Chondrocyte (in vitro differentiated cells): ENCODE data around the gene CDC73. TPM values are rescaled to one million over a fixed set of nuclear protein-coding genes. Genes with fewer than 3 reads are reported as not detected.

Experiments used
- DNase-seq: peaks from one replicate; pipeline ENCODE4 v3.0.0; 2021; ENCODE audit warnings: mixed read lengths, low spot score
- H3K27ac Mint-ChIP-seq: one replicate; pipeline ENCODE4 v1.8.0; 2021; ENCODE audit warnings: mild to moderate bottlenecking, moderate library complexity, mixed read lengths; ENCODE audit not compliant: unreplicated experiment
- H3K27me3 Mint-ChIP-seq: 2 replicates; pipeline ENCODE4 v1.8.0; 2021; ENCODE audit warnings: low read depth, mixed read lengths
- H3K36me3 Mint-ChIP-seq: 2 replicates; pipeline ENCODE4 v1.8.0; 2021; ENCODE audit warnings: low read depth, mixed read lengths
- H3K4me1 Mint-ChIP-seq: 2 replicates; pipeline ENCODE4 v1.8.0; 2021; ENCODE audit warnings: low read depth, mild to moderate bottlenecking, mixed read lengths
- H3K4me3 Mint-ChIP-seq: one replicate; pipeline ENCODE4 v1.8.0; 2021; ENCODE audit warnings: mild to moderate bottlenecking, moderate library complexity, mixed read lengths; ENCODE audit not compliant: unreplicated experiment
- H3K9me3 Mint-ChIP-seq: 2 replicates; pipeline ENCODE4 v1.8.0; 2021; ENCODE audit warnings: low read depth, mixed read lengths
- total RNA-seq: library from RNA; stranded (reverse); gene quantifications from 3 replicates; pipeline ENCODE4 v1.2.1, GENCODE V29; 2021
- TF ChIP-seq, protein P1 (sequence below): fragments of 200-600 bp; sonication (generic); IDR thresholded peaks from 2 replicates; pipeline ENCODE4 v1.5.0; 2021; ENCODE audit warnings: antibody characterized with exemption, mild to moderate bottlenecking, moderate library complexity

CDC73 gene
- total RNA-seq, 1 donor from 2014 or later: 69.4 TPM

GRCh38 chr1:193140254-193140653 is 18.4 kb downstream of the CDC73 start:
- H3K4me1 Mint-ChIP-seq: peaks cover 26% of the 10 kb centered on the region
- DNase-seq: no peak
- no peak overlapping the region for H3K4me3 Mint-ChIP-seq
- TF ChIP-seq, protein P1, sequence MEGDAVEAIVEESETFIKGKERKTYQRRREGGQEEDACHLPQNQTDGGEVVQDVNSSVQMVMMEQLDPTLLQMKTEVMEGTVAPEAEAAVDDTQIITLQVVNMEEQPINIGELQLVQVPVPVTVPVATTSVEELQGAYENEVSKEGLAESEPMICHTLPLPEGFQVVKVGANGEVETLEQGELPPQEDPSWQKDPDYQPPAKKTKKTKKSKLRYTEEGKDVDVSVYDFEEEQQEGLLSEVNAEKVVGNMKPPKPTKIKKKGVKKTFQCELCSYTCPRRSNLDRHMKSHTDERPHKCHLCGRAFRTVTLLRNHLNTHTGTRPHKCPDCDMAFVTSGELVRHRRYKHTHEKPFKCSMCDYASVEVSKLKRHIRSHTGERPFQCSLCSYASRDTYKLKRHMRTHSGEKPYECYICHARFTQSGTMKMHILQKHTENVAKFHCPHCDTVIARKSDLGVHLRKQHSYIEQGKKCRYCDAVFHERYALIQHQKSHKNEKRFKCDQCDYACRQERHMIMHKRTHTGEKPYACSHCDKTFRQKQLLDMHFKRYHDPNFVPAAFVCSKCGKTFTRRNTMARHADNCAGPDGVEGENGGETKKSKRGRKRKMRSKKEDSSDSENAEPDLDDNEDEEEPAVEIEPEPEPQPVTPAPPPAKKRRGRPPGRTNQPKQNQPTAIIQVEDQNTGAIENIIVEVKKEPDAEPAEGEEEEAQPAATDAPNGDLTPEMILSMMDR: no peak
- H3K27me3 Mint-ChIP-seq: no peaks in the 10 kb centered on the region
- no peak overlapping the region for H3K27ac Mint-ChIP-seq
- H3K36me3 Mint-ChIP-seq: peaks cover 30% of the 10 kb centered on the region
- H3K9me3 Mint-ChIP-seq: no peaks in the 10 kb centered on the region

GRCh38 chr1:193141804-193142203 is 20.0 kb downstream of the CDC73 start:
- H3K4me3 Mint-ChIP-seq: no peak overlapping the region
- no peak for DNase-seq
- no peaks in the 10 kb centered on the region for H3K27me3 Mint-ChIP-seq
- peaks cover 22% of the 10 kb centered on the region for H3K4me1 Mint-ChIP-seq
- H3K9me3 Mint-ChIP-seq: no peaks in the 10 kb centered on the region
- H3K36me3 Mint-ChIP-seq: peaks cover 27% of the 10 kb centered on the region
- TF ChIP-seq, protein P1: no peak
- H3K27ac Mint-ChIP-seq: peak overlapping the region; percentile 55

DNA sequence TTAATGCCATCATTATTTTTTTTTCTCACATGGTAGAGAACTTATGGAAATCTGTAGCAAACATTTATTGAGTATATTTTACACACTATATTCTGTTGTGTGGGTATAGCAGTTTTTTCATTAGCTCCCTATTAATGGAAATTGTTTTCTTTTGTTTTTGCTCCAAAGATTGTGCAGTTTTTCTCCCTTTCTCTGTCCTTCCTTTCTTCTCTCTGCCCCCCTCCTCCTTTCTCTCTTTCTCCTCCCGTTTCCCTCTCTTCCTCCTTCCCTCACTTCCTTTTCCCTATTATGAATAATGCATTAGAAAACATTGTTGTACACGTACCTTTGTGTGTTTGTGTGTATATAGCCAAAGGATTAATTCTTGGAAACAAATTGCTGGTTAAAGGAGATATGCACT is 20.6 kb downstream of the CDC73 start:
- DNase-seq: no peak
- no peaks in the 10 kb centered on the region for H3K27me3 Mint-ChIP-seq
- H3K9me3 Mint-ChIP-seq: no peaks in the 10 kb centered on the region
- no peak overlapping the region for H3K4me3 Mint-ChIP-seq
- TF ChIP-seq, protein P1: no peak
- peak overlapping the region; percentile 8 for H3K27ac Mint-ChIP-seq
- peaks cover 18% of the 10 kb centered on the region for H3K4me1 Mint-ChIP-seq
- H3K36me3 Mint-ChIP-seq: peaks cover 30% of the 10 kb centered on the region

DNA sequence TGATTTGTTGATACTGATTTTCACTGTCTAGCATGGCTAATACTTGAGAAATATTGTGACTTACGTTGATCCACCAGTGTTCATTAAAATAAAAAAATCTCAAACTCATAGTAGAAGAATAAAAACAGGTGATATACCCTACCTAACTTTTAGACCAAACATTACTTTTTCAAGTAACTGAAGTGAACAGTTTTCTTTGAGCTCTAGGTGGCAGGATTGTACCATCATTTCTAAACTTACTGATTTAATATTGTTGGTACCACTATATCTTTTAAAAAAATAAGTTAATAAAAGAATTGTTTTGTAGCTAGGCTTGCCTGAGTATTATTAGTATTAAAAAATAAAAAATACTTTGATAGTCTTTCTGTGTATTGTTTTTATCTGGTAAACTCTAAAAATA is 21.5 kb downstream of the CDC73 start:
- H3K27ac Mint-ChIP-seq: no peak overlapping the region
- H3K4me1 Mint-ChIP-seq: peaks cover 13% of the 10 kb centered on the region
- TF ChIP-seq, protein P1: peak; percentile 85
- no peak overlapping the region for H3K4me3 Mint-ChIP-seq
- H3K27me3 Mint-ChIP-seq: no peaks in the 10 kb centered on the region
- H3K9me3 Mint-ChIP-seq: no peaks in the 10 kb centered on the region
- DNase-seq: no peak
- H3K36me3 Mint-ChIP-seq: peaks cover 27% of the 10 kb centered on the region

DNA sequence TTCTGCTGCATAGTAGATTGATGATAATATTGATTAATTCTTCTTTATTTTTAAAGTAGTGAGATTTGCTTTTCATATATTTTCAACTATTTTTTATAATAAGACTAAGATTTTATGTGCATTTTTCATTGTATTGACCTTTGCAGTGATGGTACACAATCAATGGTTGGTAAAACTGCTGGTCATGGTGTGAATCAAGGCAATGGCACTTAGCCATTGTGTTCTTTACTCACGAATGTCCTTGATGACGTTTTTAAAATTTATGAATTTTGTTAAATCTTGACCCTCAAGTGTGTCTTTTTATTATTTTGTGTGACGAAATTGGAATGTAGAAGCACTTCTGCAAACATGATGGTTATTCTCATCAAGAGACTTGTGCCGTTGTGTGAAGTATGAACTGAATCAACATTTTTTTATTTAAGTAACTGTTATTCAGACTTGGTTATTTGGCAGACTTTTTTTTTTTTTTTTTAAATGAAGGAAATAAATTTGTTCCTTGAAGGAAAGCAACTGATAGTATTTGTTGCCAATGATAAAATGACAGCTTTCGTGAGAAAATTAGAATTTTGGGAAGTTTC is 22.6 kb downstream of the CDC73 start:
- Mint-ChIP-seq H3K27me3 (no peaks in the 10 kb centered on the region), H3K36me3 (peaks cover 23% of the 10 kb centered on the region), H3K4me1 (peaks cover 8% of the 10 kb centered on the region), H3K4me3 (no peak overlapping the region), H3K27ac (no peak overlapping the region), H3K9me3 (no peaks in the 10 kb centered on the region)
- DNase-seq: no peak
- TF ChIP-seq, protein P1: no peak
